ENCODE results near the gene HERC2. TPM values are rescaled to one million over a fixed set of nuclear protein-coding genes. Genes with fewer than 3 reads are reported as not detected.

The HERC2 gene
- total and polyA plus RNA-seq, 9 of the 15 experiments (the other 6 are each of a cell fraction or from before 2014, with no cell fraction given), result 10.6 to 84.0 (median 42.6) TPM

DNA sequence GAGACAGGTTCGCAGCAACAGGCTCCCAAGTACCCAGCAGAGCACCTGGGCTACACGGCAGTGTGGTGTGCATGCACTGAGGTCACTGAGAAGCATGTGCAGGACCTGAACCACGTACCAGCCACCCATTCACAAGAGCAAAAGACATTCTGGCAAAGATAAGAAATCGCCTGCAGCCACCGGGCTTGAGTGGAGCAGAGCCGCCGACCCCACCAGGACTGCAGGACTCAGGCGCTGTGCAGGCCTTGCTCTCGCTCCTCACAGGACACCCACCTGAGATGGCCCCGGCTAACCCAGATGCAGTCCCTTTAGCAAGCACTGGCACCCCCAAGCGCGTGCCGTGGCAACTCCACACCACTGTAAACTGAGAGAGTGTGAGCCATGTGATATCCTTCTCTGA is 190.6 kb downstream of the HERC2 start (continued):
- TF ChIP-seq, protein P1, sequence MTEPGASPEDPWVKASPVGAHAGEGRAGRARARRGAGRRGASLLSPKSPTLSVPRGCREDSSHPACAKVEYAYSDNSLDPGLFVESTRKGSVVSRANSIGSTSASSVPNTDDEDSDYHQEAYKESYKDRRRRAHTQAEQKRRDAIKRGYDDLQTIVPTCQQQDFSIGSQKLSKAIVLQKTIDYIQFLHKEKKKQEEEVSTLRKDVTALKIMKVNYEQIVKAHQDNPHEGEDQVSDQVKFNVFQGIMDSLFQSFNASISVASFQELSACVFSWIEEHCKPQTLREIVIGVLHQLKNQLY (CRISPR knock-in tag; conservative IDR thresholded peaks at IDR 0.05), result no peak
- no peak for TF ChIP-seq NFIX (CRISPR knock-in tag; IDR thresholded peaks at IDR 0.05; ENCODE audit: low read depth)
- TF ChIP-seq MTA1 (IDR thresholded peaks at IDR 0.05; ENCODE audit: borderline replicate concordance), result no peak
- no peak for TF ChIP-seq ZBTB12 (CRISPR knock-in tag; IDR thresholded peaks at IDR 0.05)
- TF ChIP-seq, protein P2, sequence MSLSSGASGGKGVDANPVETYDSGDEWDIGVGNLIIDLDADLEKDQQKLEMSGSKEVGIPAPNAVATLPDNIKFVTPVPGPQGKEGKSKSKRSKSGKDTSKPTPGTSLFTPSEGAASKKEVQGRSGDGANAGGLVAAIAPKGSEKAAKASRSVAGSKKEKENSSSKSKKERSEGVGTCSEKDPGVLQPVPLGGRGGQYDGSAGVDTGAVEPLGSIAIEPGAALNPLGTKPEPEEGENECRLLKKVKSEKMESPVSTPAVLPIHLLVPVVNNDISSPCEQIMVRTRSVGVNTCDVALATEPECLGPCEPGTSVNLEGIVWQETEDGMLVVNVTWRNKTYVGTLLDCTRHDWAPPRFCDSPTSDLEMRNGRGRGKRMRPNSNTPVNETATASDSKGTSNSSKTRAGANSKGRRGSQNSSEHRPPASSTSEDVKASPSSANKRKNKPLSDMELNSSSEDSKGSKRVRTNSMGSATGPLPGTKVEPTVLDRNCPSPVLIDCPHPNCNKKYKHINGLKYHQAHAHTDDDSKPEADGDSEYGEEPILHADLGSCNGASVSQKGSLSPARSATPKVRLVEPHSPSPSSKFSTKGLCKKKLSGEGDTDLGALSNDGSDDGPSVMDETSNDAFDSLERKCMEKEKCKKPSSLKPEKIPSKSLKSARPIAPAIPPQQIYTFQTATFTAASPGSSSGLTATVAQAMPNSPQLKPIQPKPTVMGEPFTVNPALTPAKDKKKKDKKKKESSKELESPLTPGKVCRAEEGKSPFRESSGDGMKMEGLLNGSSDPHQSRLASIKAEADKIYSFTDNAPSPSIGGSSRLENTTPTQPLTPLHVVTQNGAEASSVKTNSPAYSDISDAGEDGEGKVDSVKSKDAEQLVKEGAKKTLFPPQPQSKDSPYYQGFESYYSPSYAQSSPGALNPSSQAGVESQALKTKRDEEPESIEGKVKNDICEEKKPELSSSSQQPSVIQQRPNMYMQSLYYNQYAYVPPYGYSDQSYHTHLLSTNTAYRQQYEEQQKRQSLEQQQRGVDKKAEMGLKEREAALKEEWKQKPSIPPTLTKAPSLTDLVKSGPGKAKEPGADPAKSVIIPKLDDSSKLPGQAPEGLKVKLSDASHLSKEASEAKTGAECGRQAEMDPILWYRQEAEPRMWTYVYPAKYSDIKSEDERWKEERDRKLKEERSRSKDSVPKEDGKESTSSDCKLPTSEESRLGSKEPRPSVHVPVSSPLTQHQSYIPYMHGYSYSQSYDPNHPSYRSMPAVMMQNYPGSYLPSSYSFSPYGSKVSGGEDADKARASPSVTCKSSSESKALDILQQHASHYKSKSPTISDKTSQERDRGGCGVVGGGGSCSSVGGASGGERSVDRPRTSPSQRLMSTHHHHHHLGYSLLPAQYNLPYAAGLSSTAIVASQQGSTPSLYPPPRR (CRISPR knock-in tag; IDR thresholded peaks at IDR 0.05; ENCODE audit: borderline replicate concordance), result no peak
- no peak for TF ChIP-seq CC2D1A (IDR thresholded peaks at IDR 0.05)
